Nephron (organoid): ENCODE data around the gene MEN1.

Experiments used
- H3K27ac Mint-ChIP-seq, 3 experiments: 2 replicates each; pipeline ENCODE4 v1.8.0; 2020; ENCODE audit warnings: mixed read lengths in 3 of 3, mild to moderate bottlenecking in 2 of 3, moderate library complexity in 1 of 3
- H3K27me3 Mint-ChIP-seq: 2 replicates; pipeline ENCODE4 v1.8.0; 2021; ENCODE audit warnings: low read depth, mild to moderate bottlenecking, moderate library complexity, mixed read lengths
- H3K36me3 Mint-ChIP-seq: 2 replicates; pipeline ENCODE4 v1.8.0; 2020; ENCODE audit warnings: low read depth, mixed read lengths
- H3K4me1 Mint-ChIP-seq: 2 replicates; pipeline ENCODE4 v1.8.0; 2020; ENCODE audit warnings: mixed read lengths
- H3K4me3 Mint-ChIP-seq, 3 experiments: 2 replicates each; pipeline ENCODE4 v1.8.0; 2020; ENCODE audit warnings: mild to moderate bottlenecking in 3 of 3, mixed read lengths in 3 of 3, moderate library complexity in 2 of 3
- H3K9me3 Mint-ChIP-seq: 2 replicates; pipeline ENCODE4 v1.8.0; 2020; ENCODE audit warnings: mixed read lengths
- TF ChIP-seq, protein P1 (sequence below), 3 experiments: fragments of 200-600 bp; sonication (generic); IDR thresholded peaks; one replicate each; pipeline ENCODE4 v1.5.0; 2021; ENCODE audit warnings: antibody characterized with exemption in 3 of 3; ENCODE audit not compliant: unreplicated experiment in 3 of 3

MEN1 gene

GRCh38 chr11:64796757-64797541 lies 13.4 kb downstream of the MEN1 start:
- Mint-ChIP-seq H3K9me3 (no peaks in the 10 kb centered on the region), H3K4me3 (no peak overlapping the region), H3K27me3 (peaks cover 4% of the 10 kb centered on the region), H3K36me3 (peaks cover 9% of the 10 kb centered on the region), H3K27ac (no peak overlapping the region), H3K4me1 (peaks cover 6% of the 10 kb centered on the region)
- TF ChIP-seq, protein P1, sequence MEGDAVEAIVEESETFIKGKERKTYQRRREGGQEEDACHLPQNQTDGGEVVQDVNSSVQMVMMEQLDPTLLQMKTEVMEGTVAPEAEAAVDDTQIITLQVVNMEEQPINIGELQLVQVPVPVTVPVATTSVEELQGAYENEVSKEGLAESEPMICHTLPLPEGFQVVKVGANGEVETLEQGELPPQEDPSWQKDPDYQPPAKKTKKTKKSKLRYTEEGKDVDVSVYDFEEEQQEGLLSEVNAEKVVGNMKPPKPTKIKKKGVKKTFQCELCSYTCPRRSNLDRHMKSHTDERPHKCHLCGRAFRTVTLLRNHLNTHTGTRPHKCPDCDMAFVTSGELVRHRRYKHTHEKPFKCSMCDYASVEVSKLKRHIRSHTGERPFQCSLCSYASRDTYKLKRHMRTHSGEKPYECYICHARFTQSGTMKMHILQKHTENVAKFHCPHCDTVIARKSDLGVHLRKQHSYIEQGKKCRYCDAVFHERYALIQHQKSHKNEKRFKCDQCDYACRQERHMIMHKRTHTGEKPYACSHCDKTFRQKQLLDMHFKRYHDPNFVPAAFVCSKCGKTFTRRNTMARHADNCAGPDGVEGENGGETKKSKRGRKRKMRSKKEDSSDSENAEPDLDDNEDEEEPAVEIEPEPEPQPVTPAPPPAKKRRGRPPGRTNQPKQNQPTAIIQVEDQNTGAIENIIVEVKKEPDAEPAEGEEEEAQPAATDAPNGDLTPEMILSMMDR (IDR thresholded peaks at IDR 0.05; ENCODE audit: unreplicated experiment in 3 of 3), result no peak

GRCh38 chr11:64796047-64796756 lies 14.1 kb downstream of the MEN1 start:
- H3K27ac Mint-ChIP-seq, result no peak overlapping the region
- H3K4me1 Mint-ChIP-seq, result peaks cover 6% of the 10 kb centered on the region
- H3K27me3 Mint-ChIP-seq, result peaks cover 4% of the 10 kb centered on the region

DNA sequence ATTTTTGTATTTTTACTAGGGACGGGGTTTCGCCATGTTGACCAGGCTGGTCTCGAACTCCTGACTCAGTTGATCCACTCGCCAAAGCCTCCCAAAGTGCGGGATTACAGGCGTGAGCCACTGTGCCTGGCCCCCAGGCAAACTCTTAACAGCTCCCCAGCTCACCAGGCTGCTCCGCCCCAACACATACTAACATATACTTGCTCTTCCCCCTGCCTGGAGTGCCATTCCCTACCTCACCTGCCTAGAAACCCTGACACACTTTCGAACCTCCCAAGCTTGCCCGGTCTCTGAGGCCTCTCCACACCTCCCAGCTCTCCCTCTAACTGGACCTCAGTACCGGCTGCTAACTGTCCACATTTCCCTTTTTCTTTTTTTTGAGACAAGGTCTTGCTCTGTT lies 15.8 kb downstream of the MEN1 start:
- Mint-ChIP-seq H3K36me3 (peaks cover 9% of the 10 kb centered on the region), H3K27me3 (peaks cover 4% of the 10 kb centered on the region), H3K27ac (no peak overlapping the region), H3K4me3 (no peak overlapping the region), H3K9me3 (no peaks in the 10 kb centered on the region), H3K4me1 (peaks cover 2% of the 10 kb centered on the region)
- TF ChIP-seq, protein P1 (IDR thresholded peaks at IDR 0.05; ENCODE audit: unreplicated experiment in 3 of 3), result no peak

More at GRCh38 chr11:64796047-64796756, 14.1 kb downstream of the MEN1 start:
- TF ChIP-seq, protein P1 (IDR thresholded peaks at IDR 0.05; ENCODE audit: unreplicated experiment in 3 of 3), result no peak
- no peaks in the 10 kb centered on the region for H3K9me3 Mint-ChIP-seq
- peaks cover 9% of the 10 kb centered on the region for H3K36me3 Mint-ChIP-seq
- no peak overlapping the region for H3K4me3 Mint-ChIP-seq

- Mint-ChIP-seq H3K36me3 (peaks cover 5% of the 10 kb centered on the region), H3K4me3 (no peak overlapping the region), H3K27ac (no peak overlapping the region), H3K27me3 (peaks cover 4% of the 10 kb centered on the region), H3K4me1 (no peaks in the 10 kb centered on the region), H3K9me3 (no peaks in the 10 kb centered on the region)
- TF ChIP-seq, protein P1 (IDR thresholded peaks at IDR 0.05; ENCODE audit: unreplicated experiment in 3 of 3), result no peak
Measured at GRCh38 chr11:64793271-64794160, 16.8 kb downstream of the MEN1 start.

GRCh38 chr11:64792482-64792881 lies 17.9 kb downstream of the MEN1 start:
- Mint-ChIP-seq H3K9me3 (no peaks in the 10 kb centered on the region), H3K27ac (no peak overlapping the region), H3K4me1 (no peaks in the 10 kb centered on the region), H3K27me3 (peaks cover 4% of the 10 kb centered on the region), H3K36me3 (peaks cover 4% of the 10 kb centered on the region), H3K4me3 (no peak overlapping the region)
- TF ChIP-seq, protein P1 (IDR thresholded peaks at IDR 0.05; ENCODE audit: unreplicated experiment in 3 of 3), result no peak
